Memory B cell (primary cell): ENCODE results near the gene CYLD.
A peak's percentile ranks its signal among the peaks of the same experiment; 100 is the strongest.

Source experiments
- ATAC-seq: fragments of 150-1000 bp; cut with Tn5 transposase; 2 replicates; pipeline ENCODE4 v1.10.0; 2021; ENCODE audit warnings: low read depth, mild to moderate bottlenecking, moderate library complexity
- DNase-seq, 2 donors: peaks; one replicate each; pipeline ENCODE4 v3.0.0; 2022; ENCODE audit warnings: low spot score in 2 of 2
- H3K27ac Mint-ChIP-seq: one replicate; pipeline ENCODE4 v1.8.0; 2022; ENCODE audit warnings: mild to moderate bottlenecking, moderate library complexity, mixed read lengths
- H3K27me3 Mint-ChIP-seq: one replicate; pipeline ENCODE4 v1.8.0; 2022; ENCODE audit warnings: mixed read lengths
- H3K36me3 Mint-ChIP-seq: one replicate; pipeline ENCODE4 v1.8.0; 2022; ENCODE audit warnings: mild to moderate bottlenecking, mixed read lengths
- H3K4me1 Mint-ChIP-seq: one replicate; pipeline ENCODE4 v1.8.0; 2022; ENCODE audit warnings: mixed read lengths
- H3K4me3 Mint-ChIP-seq: one replicate; pipeline ENCODE4 v1.8.0; 2022; ENCODE audit warnings: mild to moderate bottlenecking, moderate library complexity, mixed read lengths
- H3K9me3 Mint-ChIP-seq: one replicate; pipeline ENCODE4 v1.8.0; 2022; ENCODE audit warnings: mixed read lengths

CYLD gene

DNA sequence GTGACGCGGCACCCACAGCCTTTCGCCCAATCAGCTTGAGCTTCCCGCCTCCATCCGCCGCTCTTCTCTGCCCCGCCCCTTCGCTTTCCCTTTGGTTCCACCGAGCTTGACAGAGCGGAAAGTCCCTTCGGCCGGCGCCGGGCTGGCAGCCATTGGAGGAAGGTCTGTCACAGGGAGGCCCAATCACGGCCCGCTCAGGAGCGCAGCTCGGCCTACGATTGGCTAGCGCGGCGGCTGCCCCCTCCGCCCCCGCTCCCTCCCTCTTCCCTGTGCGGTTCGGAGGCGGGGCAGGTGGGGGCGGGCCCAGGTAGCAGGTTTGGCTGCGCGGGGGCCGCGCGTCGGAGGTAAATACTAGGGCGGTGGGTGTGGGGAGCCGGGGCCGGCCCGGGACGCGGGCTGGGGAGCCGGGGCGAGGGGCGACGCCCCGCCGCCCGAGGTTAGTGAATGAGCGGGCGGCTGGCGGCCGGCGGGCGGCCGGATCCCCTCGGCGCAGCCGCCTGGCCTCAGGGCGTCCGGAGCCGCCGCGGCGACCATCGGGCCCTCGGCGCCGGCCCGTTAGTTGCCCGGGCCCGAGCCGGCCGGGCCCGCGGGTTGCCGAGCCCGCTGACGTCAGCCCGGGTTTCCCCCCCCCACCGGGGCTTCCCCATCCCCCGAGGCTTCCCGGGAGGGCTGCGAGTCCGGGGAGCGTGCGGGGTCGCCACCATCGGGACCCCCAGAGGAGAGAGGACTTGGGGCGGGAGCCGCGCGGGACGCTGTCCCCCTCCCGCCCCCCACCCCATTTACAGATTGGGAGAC, at the start of gene CYLD:
Gene CYLD, plus strand, starts transcription at position 306 of the 795 bp plus-strand sequence. CDS start 7,613 bp downstream, outside the sequence.
- peaks cover 35% of the 10 kb centered on the region for H3K4me1 Mint-ChIP-seq
- peak within 1 kb of the TSS; percentile 89 for H3K4me3 Mint-ChIP-seq
- H3K27me3 Mint-ChIP-seq, result no peaks in the 10 kb centered on the region
- DNase-seq (peak; percentile 97 to 99), ATAC-seq (peak; percentile 78)
- H3K9me3 Mint-ChIP-seq, result no peaks in the 10 kb centered on the region
- H3K36me3 Mint-ChIP-seq, result peaks cover 31% of the 10 kb centered on the region
- H3K27ac Mint-ChIP-seq, result peak within 1 kb of the TSS; percentile 97

DNA sequence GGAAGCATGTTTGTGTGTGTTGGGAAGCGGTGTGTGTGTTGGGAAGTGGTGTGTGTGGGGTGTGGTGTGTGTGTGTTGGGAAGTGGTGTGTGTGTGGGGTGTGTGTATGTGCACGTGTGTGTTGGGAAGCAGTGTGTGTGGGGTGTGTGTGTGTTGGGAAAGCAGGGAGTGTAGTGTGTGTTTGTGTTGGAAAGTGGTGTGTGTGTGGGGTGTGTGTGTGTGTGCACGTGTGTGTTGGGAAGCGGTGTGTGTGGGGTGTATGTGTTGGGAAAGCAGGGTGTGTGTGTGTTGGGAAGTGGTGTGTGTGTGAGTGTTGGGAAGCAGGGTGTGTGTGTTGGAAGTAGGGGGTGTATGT, 49.3 kb upstream of the CYLD start:
- Mint-ChIP-seq H3K4me1 (peaks cover 35% of the 10 kb centered on the region), H3K27ac (peak overlapping the region; percentile 64), H3K27me3 (peaks cover 7% of the 10 kb centered on the region), H3K4me3 (peak overlapping the region; percentile 79), H3K36me3 (no peaks in the 10 kb centered on the region), H3K9me3 (no peaks in the 10 kb centered on the region)
- DNase-seq (no peak), ATAC-seq (no peak)

DNA sequence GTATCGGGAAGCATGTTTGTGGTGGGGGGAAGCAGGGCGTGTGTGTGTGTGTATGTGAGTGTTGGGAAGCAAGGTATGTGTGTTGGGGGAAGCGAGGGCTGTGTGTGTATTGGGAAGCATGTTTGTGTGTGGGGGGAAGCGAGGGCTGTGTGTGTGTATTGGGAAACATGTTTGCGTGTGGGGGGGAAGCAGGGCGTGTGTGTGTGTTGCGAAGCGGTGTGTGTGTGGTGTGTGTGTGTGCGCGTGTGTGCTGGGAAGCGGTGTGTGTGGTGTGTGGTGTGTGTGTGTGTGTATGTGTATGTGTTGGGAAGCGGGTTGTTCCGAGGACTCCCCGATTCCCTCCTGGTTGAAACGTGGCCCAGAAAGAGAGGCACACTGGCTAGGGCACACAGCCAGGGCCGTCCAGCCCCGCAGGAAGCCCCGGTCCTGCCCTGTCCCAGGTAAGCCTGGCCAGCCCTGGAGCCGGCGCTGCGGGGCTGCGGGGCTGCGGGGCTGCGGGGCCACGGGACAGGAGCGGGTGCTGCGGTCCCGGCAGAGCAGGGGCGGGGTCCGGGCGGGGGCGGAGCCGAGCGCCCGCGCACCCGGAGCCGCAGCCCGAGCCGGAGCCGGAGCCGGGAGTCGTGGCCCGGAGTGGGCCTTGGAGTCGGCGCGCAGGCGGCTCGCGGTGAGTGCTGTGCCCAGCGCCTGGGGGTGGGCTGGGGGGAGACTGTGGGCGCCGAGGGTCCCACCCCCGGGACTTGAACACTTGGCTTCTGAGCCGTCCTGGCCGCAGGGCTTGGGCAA, 48.7 kb upstream of the CYLD start, which contains the start of gene NOD2:
Gene NOD2, plus strand, starts transcription at position 608 of the 783 bp plus-strand sequence. CDS start 5,890 bp downstream, outside the sequence.
- peak within 1 kb of the TSS; percentile 79 for H3K4me3 Mint-ChIP-seq
- peaks cover 7% of the 10 kb centered on the region for H3K27me3 Mint-ChIP-seq
- peak in 1 of 2 donors; percentile 25 for DNase-seq
- H3K4me1 Mint-ChIP-seq, result peaks cover 41% of the 10 kb centered on the region
- peak; percentile 43 for ATAC-seq
- H3K36me3 Mint-ChIP-seq, result no peaks in the 10 kb centered on the region
- peak within 1 kb of the TSS; percentile 64 for H3K27ac Mint-ChIP-seq
- no peaks in the 10 kb centered on the region for H3K9me3 Mint-ChIP-seq

GRCh38 chr16:50694206-50694605, 47.7 kb upstream of the CYLD start:
- Mint-ChIP-seq H3K9me3 (no peaks in the 10 kb centered on the region), H3K36me3 (no peaks in the 10 kb centered on the region), H3K27ac (no peak overlapping the region), H3K4me1 (peaks cover 46% of the 10 kb centered on the region), H3K4me3 (peak overlapping the region; percentile 71), H3K27me3 (peaks cover 7% of the 10 kb centered on the region)
- DNase-seq (no peak), ATAC-seq (no peak)

DNA sequence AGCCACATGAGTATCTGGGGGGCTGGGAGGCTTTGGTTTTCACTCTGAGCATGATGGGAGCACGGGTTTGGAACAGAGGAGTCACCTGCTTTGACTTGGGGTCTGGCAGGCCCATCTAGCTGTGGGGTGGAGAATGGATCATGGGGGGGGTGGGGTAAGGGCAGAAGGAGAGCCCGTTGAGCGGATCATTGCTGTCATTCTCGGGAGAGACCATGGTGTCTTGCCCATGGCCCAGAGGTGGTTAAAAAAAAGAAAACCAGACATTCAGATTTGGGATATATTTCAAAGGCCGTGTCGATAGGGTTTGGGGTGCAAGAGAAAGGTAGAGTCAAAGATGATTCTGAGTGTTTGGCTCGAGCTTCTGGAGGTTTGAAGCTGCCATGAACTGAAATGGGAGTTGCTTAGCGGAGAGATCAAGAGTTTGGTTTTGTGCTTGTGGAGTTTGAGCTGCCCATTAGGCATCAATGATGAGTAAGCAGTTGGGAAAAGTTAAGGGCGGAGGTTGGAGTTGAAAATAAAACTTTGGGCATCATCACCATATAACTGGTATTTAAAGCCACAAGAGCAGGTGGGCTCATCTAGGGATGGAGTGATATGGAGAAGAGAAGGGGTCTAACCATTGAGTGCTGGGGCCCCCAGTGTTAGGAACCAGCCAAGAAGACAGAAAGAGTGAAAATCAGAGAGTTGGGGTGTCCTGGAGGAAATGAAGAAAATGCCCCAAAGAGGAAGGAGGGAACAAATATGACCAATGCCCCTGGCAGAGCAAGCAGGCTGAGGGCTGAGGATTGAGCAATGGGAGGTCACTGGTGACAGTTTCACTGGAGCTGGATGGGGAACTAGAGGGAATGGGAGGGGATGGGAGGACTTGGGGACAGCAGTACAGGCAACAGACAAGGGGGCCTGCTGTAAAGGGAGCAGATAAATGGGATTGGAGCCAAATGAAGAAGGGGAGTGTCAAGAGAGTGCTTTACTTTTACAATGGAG, 46.6 kb upstream of the CYLD start:
- ATAC-seq (no peak), DNase-seq (no peak)
- Mint-ChIP-seq H3K9me3 (no peaks in the 10 kb centered on the region), H3K4me1 (peaks cover 50% of the 10 kb centered on the region), H3K4me3 (no peak overlapping the region), H3K27me3 (peaks cover 7% of the 10 kb centered on the region), H3K36me3 (no peaks in the 10 kb centered on the region), H3K27ac (peak overlapping the region; percentile 19)

DNA sequence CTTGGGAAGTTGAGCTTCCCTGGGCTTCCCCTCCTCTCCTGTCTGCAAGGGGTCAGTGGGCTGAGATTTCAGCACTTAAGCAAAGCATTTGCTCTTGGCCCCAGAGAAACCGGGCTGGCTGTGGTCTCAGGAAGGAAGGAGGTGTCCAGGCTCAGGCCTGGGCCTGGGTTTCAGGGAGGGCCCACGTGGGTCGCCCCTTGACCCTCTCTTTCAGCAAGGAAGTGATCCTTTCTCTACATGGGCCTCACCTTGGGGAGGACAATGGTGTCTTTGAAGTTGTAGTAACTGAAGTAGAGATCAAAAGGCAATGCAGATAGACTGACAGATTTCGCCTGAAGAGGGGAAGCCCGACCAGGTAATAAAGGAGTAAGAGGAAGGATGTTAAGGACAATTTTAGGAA, 45.8 kb upstream of the CYLD start:
- Mint-ChIP-seq H3K27me3 (peaks cover 7% of the 10 kb centered on the region), H3K4me1 (peaks cover 50% of the 10 kb centered on the region), H3K27ac (peak overlapping the region; percentile 19), H3K4me3 (peak overlapping the region; percentile 12), H3K9me3 (no peaks in the 10 kb centered on the region), H3K36me3 (no peaks in the 10 kb centered on the region)
- no peak for DNase-seq
- no peak for ATAC-seq

GRCh38 chr16:50696575-50697420, 45.1 kb upstream of the CYLD start:
- no peak for DNase-seq
- H3K9me3 Mint-ChIP-seq, result no peaks in the 10 kb centered on the region
- H3K4me3 Mint-ChIP-seq, result no peak overlapping the region
- peak; percentile 16 for ATAC-seq
- H3K27me3 Mint-ChIP-seq, result peaks cover 7% of the 10 kb centered on the region
- H3K4me1 Mint-ChIP-seq, result peaks cover 50% of the 10 kb centered on the region
- no peaks in the 10 kb centered on the region for H3K36me3 Mint-ChIP-seq
- peak overlapping the region; percentile 92 for H3K27ac Mint-ChIP-seq

DNA sequence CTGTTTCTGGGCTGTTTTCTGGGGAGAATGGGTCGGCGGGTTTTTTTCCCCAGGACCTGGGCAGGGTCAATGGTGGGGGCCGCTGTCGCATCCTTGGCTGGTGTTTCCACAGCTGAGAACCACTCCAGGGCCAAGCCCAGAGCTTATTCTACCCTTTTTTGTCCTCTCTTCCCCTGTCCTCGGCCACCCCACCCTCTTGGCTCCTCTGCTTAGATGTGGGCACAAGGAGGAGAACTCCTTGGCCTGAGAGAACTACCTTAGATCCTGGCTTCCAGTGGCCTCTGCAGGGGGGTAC, 44.5 kb upstream of the CYLD start:
- Mint-ChIP-seq H3K4me3 (peak overlapping the region; percentile 90), H3K4me1 (peaks cover 47% of the 10 kb centered on the region), H3K9me3 (no peaks in the 10 kb centered on the region), H3K27me3 (peaks cover 6% of the 10 kb centered on the region), H3K27ac (peak overlapping the region; percentile 92), H3K36me3 (no peaks in the 10 kb centered on the region)
- no peak for DNase-seq
- ATAC-seq, result no peak

- Mint-ChIP-seq H3K27ac (peak overlapping the region; percentile 92), H3K9me3 (no peaks in the 10 kb centered on the region), H3K4me1 (peaks cover 39% of the 10 kb centered on the region), H3K36me3 (no peaks in the 10 kb centered on the region), H3K27me3 (no peaks in the 10 kb centered on the region), H3K4me3 (peak overlapping the region; percentile 90)
- ATAC-seq (peak; percentile 74), DNase-seq (peak; percentile 32 to 48)
These were observed 43.8 kb upstream of the CYLD start for GRCh38 chr16:50697881-50698767.

GRCh38 chr16:50699326-50700159, 42.3 kb upstream of the CYLD start:
- Mint-ChIP-seq H3K27ac (peak overlapping the region; percentile 45), H3K4me3 (no peak overlapping the region), H3K9me3 (peaks cover 4% of the 10 kb centered on the region), H3K4me1 (peaks cover 31% of the 10 kb centered on the region), H3K27me3 (no peaks in the 10 kb centered on the region), H3K36me3 (peaks cover 2% of the 10 kb centered on the region)
- no peak for DNase-seq
- no peak for ATAC-seq

DNA sequence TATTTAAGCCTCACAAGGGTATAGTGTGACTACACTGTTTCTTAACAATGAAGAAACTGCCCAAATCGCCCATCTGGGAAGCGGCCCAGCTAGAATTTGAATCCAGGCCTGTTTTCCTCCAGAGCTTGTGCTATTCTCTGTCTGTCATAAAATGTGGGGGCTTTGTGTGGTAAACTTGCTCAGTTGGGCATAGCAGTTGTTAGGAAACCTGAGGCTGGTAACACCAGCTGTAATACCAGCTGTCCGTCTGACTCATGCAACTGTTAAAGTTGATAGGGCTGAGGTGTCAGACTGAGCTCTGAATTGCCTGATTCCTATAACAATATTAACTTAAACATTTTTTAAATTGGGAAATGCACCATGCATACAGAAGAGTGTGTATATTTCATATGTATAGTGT, 39.2 kb upstream of the CYLD start:
- Mint-ChIP-seq H3K4me3 (no peak overlapping the region), H3K4me1 (peaks cover 13% of the 10 kb centered on the region), H3K36me3 (peaks cover 12% of the 10 kb centered on the region), H3K9me3 (peaks cover 14% of the 10 kb centered on the region), H3K27me3 (no peaks in the 10 kb centered on the region), H3K27ac (no peak overlapping the region)
- DNase-seq (no peak), ATAC-seq (no peak)

DNA sequence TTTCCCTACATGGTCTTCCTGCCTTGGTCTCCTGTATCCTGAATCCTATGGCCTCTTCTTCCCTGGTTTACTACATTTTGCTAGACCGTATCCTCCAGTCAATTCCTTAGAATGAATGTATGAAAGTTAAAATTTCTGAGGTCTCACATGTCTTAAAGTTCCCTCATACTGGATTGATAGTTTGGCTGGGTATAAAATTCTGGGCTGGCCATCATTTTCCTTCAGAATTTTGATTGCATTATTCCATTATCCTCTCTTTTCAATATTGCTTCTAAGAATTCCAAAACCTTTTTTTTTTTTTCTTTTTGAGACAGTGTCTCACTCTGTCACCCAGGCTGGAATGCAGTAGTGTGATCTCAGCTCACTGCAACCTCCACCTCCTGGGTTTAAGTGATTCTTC, 37.6 kb upstream of the CYLD start:
- Mint-ChIP-seq H3K4me1 (peaks cover 8% of the 10 kb centered on the region), H3K27ac (no peak overlapping the region), H3K4me3 (no peak overlapping the region), H3K36me3 (peaks cover 12% of the 10 kb centered on the region), H3K27me3 (no peaks in the 10 kb centered on the region), H3K9me3 (peaks cover 14% of the 10 kb centered on the region)
- DNase-seq, result no peak
- ATAC-seq, result no peak
